Fibroblast of lung (primary cell): ENCODE measurements around the gene VPS4A.

Experiments
- CTCF ChIP-seq, 2 donors: IDR thresholded peaks in 1 of 2; conservative IDR thresholded peaks in 1 of 2; 1 replicate in 1 of 2; 2 replicates in 1 of 2; pipeline ENCODE4 v1.5.1; 2011 to 2012; ENCODE audit warnings: low read length in 2 of 2, control low read depth in 1 of 2, inconsistent platforms in 1 of 2, low read depth in 1 of 2, mild to moderate bottlenecking in 1 of 2
- EZH2 ChIP-seq: IDR thresholded peaks from 2 replicates; pipeline ENCODE4 v1.5.1; 2012; ENCODE audit warnings: low read length, control low read depth, mild to moderate bottlenecking; ENCODE audit errors: missing control alignments

GRCh38 chr16:69364088-69364487, 52.9 kb downstream of the VPS4A start:
- TF ChIP-seq CTCF (conservative IDR thresholded peaks at IDR 0.05 in 1 of 2, IDR thresholded peaks at IDR 0.05 in 1 of 2; ENCODE audit: low read depth in 1 of 2, low read length in 2 of 2) (no peak), EZH2 (no peak)
